Activated T-cell treated with anti-CD3 and anti-CD28 coated beads, Interleukin-2, amount 50 U/mL, for 4 hours (primary cell): ENCODE measurements around the gene LHFPL2. TPM values are rescaled to one million over a fixed set of nuclear protein-coding genes. Genes with fewer than 3 reads are reported as not detected.

Source experiments
- ATAC-seq, 2 donors: fragments of 200-7000 bp; cut with Tn5 transposase; one replicate each; pipeline ENCODE4 v1.10.0; 2021
- DNase-seq: peaks from one replicate; pipeline ENCODE4 v3.0.0-alpha.2; 2020
- H3K27me3 Mint-ChIP-seq: one replicate; pipeline ENCODE4 v1.8.0; 2021; ENCODE audit warnings: low read depth, mixed read lengths
- H3K36me3 Mint-ChIP-seq: one replicate; pipeline ENCODE4 v1.8.0; 2022; ENCODE audit warnings: mixed read lengths; ENCODE audit not compliant: insufficient read depth
- H3K4me1 Mint-ChIP-seq: one replicate; pipeline ENCODE4 v1.8.0; 2021; ENCODE audit warnings: low read depth, mixed read lengths
- H3K4me3 Mint-ChIP-seq: one replicate; pipeline ENCODE4 v1.8.0; 2021; ENCODE audit warnings: mild to moderate bottlenecking, moderate library complexity, mixed read lengths
- H3K9me3 Mint-ChIP-seq: one replicate; pipeline ENCODE4 v1.8.0; 2021; ENCODE audit warnings: mixed read lengths
- total RNA-seq, 3 donors: library from RNA; stranded (reverse); gene quantifications; one replicate each; pipeline ENCODE4 v1.2.1, GENCODE V29; 2021

The LHFPL2 gene
- total RNA-seq, 3 donors from 2014 or later, result 0.22 to 0.69 (median 0.23) TPM

DNA sequence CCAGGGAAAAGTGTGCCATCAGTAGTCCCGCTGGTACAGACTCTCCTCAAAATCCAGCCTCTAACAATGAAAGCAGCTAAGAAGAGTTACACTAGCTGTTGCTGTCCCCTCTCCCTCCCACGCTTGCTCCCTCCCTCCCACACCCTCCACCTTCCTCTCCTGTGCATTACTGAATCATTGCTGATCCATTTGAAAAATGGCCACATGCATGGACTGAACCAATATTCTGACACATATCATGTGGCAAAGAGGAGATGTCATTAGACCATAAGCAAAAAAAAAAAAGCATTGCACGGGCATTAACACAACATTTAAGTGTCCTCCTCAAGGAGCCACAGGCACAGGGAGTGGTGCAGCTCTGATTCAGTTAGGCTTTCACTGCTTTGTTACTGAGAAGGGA, 37.9 kb downstream of the LHFPL2 start:
- DNase-seq, result no peak
- no peaks in the 10 kb centered on the region for H3K36me3 Mint-ChIP-seq
- H3K4me1 Mint-ChIP-seq, result no peaks in the 10 kb centered on the region
- no peak overlapping the region for H3K4me3 Mint-ChIP-seq
- H3K27me3 Mint-ChIP-seq, result peaks cover 3% of the 10 kb centered on the region
- no peaks in the 10 kb centered on the region for H3K9me3 Mint-ChIP-seq
- ATAC-seq, result no peak

DNA sequence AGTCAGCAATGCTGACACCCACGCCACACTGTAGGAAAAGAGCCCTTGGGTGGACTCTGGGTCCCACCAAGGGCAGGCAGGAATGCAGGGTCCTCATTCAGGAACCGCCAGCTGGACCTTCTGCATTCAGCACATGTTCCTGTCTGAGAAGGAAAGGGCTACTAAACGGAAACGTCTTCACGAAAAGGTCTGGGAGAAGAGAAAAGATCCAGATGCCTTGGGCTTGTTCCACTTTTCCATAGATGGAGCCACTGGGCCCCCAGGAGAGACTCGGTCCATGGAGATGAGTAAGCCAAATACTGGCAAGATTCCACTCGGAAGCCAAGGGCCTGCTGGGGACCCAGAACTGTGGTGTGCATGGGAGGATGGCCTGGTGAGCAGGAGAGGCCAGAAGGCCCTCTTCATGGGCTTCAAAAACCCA, 38.4 kb downstream of the LHFPL2 start:
- Mint-ChIP-seq H3K4me3 (no peak overlapping the region), H3K27me3 (peaks cover 3% of the 10 kb centered on the region), H3K4me1 (no peaks in the 10 kb centered on the region), H3K36me3 (no peaks in the 10 kb centered on the region), H3K9me3 (no peaks in the 10 kb centered on the region)
- no peak for DNase-seq
- no peak for ATAC-seq

DNA sequence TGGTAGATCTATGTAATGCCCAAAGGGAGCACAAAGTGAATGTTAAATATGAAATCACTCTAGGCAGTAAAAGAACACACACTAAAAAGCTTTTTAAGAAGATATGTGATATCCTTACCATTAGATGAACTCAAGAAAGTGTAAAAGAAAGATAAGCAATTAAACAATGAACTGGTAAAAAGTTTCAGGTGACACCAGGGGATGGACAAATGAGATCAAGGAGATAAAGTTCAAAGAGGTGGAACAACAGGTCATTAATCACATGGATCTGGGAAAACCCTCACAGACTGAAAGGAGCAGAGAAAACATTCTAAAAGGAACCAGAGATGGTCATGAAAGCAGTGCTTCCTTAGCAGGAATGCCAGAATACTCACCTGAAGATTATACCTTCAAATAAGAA, 40.7 kb downstream of the LHFPL2 start:
- DNase-seq (no peak), ATAC-seq (no peak)
- H3K4me1 Mint-ChIP-seq, result no peaks in the 10 kb centered on the region
- H3K36me3 Mint-ChIP-seq, result no peaks in the 10 kb centered on the region
- no peak overlapping the region for H3K4me3 Mint-ChIP-seq
- peaks cover 3% of the 10 kb centered on the region for H3K27me3 Mint-ChIP-seq
- H3K9me3 Mint-ChIP-seq, result no peaks in the 10 kb centered on the region

DNA sequence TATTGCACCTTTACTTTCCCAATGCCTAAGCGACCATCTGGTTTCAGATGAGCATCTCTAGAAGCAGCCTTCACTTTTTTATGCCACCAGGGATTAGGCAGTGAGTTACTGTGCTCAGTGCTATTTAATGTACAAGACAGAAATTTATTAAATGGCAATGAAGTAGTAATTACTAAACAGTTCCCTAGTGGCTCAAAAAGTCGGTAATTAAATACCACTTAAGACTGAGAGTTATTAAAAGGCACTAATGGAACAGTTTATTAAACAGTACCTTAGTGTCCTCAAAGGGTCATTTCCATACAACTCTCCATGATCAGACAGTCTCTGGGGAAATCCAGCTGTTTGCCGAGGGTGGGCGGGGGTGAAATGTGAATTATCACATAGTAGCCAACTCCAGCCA, 42.3 kb downstream of the LHFPL2 start:
- Mint-ChIP-seq H3K4me3 (no peak overlapping the region), H3K27me3 (peaks cover 3% of the 10 kb centered on the region), H3K9me3 (no peaks in the 10 kb centered on the region), H3K4me1 (no peaks in the 10 kb centered on the region), H3K36me3 (no peaks in the 10 kb centered on the region)
- no peak for ATAC-seq
- no peak for DNase-seq

DNA sequence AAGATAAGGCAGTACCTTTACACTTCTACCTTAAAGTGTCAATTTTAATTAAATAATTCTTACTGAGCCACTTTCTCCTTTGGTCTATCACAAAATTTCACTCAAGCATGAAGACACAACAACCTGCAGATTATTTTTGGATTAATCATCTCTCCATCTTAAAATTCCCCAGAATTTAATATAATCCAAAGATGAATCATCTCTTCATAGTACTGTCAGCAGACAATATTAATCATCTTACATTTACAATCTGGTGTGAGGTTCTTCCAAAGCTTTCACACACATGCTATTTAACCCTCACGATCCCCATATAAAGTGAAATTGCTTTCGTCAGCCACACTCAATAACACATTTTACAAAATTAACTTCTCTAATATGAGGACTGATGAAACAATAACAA, 43.0 kb downstream of the LHFPL2 start:
- Mint-ChIP-seq H3K27me3 (peaks cover 5% of the 10 kb centered on the region), H3K4me3 (no peak overlapping the region), H3K9me3 (no peaks in the 10 kb centered on the region), H3K36me3 (no peaks in the 10 kb centered on the region), H3K4me1 (no peaks in the 10 kb centered on the region)
- DNase-seq, result no peak
- no peak for ATAC-seq

DNA sequence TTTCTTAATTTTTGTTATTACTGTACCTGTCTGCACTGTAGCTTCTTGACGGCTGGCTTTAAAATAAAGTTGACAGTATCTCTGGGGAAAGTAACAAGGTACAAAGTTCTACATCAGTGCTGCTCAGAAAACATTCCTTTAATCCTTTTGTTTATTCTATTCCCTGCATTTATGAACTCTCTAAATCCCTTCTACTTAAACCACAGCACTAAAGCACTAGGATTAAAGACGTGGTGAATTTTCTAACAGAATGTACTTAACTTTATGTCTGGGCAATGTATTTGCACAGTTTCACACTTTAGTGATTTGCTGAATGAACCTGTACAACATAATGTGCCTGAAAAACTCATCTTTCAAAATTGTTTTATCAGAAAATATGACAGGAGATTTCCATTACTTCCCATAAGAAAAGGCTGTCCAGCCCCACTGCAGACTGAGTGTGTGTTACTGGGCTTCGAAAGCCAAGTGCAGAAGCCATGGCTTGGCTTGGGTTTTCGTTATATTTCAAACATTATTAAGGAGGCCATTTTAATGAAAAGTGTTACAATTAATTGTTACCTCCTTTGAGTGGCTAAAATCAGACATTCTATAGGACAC, 43.8 kb downstream of the LHFPL2 start:
- Mint-ChIP-seq H3K27me3 (peaks cover 9% of the 10 kb centered on the region), H3K4me1 (no peaks in the 10 kb centered on the region), H3K4me3 (no peak overlapping the region), H3K9me3 (no peaks in the 10 kb centered on the region), H3K36me3 (no peaks in the 10 kb centered on the region)
- ATAC-seq (no peak), DNase-seq (no peak)

DNA sequence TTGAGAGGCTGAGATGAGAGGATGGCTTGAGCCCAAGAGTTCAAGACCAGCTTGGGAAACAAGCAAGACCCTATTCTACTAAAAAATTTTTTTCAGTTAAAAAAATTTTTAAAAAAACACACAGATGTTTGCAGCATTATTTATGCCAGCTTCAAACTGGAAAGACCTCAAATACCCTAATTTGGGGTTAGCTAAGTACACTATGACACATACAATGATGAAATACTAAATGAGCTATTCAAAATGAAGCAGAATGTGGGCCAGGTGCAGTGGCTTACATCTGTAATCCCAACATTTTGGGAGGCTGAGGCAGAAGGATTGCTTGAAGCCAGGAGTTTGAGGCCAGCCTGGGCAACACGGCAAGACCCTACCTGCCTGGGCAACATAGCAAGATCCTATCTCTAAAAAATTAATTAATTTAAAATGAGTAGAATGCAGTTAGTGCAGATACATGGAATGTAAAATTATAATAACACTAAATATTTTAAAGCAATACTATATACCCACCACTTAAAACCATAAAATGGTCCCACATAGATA, 44.9 kb downstream of the LHFPL2 start:
- Mint-ChIP-seq H3K4me1 (no peaks in the 10 kb centered on the region), H3K4me3 (no peak overlapping the region), H3K36me3 (no peaks in the 10 kb centered on the region), H3K9me3 (no peaks in the 10 kb centered on the region), H3K27me3 (peaks cover 9% of the 10 kb centered on the region)
- ATAC-seq (no peak), DNase-seq (no peak)

DNA sequence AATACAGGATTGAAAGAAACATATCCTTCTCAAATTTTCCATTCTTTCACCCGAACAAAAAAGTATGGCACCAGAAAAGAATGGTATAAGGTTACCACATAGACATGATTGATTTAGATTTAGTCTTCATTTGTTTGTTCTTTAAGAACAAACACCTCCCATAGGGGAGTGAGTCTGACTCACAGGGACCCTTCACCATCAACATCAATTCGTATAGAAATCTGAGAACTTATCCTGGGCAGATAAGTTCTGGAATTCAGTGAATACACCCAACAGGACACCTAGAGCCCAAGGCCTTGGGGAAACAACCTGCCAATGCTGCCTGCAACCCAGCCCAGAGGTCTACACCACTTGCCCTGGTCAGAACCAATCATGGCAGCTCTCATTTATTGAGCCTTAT, 46.2 kb downstream of the LHFPL2 start:
- no peak for ATAC-seq
- Mint-ChIP-seq H3K9me3 (no peaks in the 10 kb centered on the region), H3K36me3 (no peaks in the 10 kb centered on the region), H3K4me1 (no peaks in the 10 kb centered on the region), H3K27me3 (peaks cover 9% of the 10 kb centered on the region), H3K4me3 (no peak overlapping the region)
- no peak for DNase-seq

DNA sequence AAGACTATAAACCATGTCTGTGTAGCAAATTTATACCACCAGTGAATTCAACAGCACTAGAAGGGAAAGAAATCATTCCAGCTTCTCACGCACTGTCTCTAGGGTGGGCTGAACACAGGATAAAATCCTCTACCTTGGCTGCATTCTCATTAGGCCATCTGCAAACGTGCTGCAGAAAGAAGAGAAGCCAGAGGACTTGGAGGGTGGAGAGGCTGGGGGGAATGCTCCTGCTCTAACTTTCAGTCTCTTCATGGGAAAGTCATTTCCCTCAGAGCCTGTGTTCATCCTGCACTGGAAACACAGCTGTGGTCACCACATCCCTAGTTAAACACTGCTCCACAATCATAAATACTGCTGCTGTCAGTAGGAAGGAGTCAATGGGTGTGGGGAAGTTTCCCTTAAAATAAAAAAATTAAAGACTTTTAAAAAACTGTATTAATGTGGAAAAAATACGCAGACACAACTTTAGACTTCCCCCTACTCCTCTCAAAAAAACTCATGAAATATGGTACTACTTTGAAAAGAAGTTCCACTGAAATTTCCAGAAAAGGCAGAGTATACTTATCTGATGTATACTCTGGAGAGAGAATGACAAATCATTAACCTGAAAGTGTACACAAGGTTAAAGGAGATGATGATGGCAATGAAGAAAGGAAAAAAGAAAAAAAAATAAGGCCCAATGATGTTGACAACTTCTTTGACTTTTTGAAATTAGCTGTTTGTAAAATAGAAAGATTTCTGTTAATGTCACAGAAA, 46.8 kb downstream of the LHFPL2 start:
- peaks cover 9% of the 10 kb centered on the region for H3K27me3 Mint-ChIP-seq
- no peaks in the 10 kb centered on the region for H3K4me1 Mint-ChIP-seq
- ATAC-seq (no peak), DNase-seq (no peak)
- no peaks in the 10 kb centered on the region for H3K36me3 Mint-ChIP-seq
- H3K4me3 Mint-ChIP-seq, result no peak overlapping the region
- H3K9me3 Mint-ChIP-seq, result no peaks in the 10 kb centered on the region

DNA sequence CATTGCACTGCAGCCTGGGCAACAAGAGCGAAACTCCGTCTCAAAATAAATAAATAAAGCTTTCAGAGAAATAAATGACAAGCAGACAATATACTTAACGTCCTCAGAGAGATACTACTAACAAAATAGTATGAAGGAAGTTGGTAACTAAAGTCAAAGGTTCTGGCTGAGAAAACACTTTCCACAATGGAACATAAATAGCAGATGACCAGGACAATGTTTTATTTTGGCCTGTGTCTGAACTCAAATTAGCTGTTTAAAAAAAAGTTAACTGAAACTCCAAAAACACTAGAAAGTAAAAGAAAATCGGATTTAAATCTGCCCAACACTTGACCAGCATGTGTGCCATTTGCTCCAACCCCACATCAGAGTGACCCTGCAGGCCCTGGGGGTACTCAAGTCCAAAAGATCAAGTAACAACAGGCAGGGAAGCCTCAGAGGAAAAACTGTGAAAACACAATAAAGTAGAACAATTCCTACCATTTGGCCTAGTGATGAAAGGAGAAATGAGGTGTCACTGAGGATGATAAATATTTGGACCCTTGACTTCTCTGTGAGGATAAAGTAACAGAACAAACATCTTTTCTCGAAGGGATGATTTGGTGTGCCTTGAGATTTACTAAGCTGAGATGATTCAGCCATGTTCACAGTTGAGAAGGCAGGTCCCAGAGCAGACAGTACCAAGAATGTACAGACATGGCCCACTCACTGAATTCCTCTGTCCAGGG, 47.7 kb downstream of the LHFPL2 start:
- H3K27me3 Mint-ChIP-seq, result peaks cover 9% of the 10 kb centered on the region

DNA sequence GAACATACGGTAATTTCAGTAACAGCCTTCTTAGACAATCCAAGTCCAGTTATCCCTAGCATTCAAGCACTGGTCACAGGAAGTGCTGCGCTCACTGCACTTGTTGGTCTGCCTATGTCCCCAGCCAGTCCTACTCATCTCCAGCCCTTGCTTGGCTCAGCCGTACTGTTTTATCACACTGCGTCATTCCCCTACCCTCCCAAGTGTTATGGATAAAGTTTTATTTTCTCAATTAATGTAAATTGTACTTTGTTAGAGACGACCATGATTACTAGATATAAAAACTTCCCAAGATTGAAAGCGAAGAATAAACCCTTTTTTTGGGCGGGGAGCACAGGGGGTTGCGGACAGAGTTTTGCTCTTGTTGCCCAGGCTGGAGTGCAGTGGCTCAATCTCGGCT, 49.6 kb downstream of the LHFPL2 start:
- H3K27me3 Mint-ChIP-seq, result peaks cover 9% of the 10 kb centered on the region
- H3K4me3 Mint-ChIP-seq, result no peak overlapping the region
- no peaks in the 10 kb centered on the region for H3K9me3 Mint-ChIP-seq
- DNase-seq, result no peak
- H3K36me3 Mint-ChIP-seq, result no peaks in the 10 kb centered on the region
- no peaks in the 10 kb centered on the region for H3K4me1 Mint-ChIP-seq
- ATAC-seq, result no peak

More for the DNA sequence above, 47.7 kb downstream of the LHFPL2 start:
- Mint-ChIP-seq H3K9me3 (no peaks in the 10 kb centered on the region), H3K4me3 (no peak overlapping the region), H3K4me1 (no peaks in the 10 kb centered on the region), H3K36me3 (no peaks in the 10 kb centered on the region)
- no peak for DNase-seq
- ATAC-seq, result no peak

DNA sequence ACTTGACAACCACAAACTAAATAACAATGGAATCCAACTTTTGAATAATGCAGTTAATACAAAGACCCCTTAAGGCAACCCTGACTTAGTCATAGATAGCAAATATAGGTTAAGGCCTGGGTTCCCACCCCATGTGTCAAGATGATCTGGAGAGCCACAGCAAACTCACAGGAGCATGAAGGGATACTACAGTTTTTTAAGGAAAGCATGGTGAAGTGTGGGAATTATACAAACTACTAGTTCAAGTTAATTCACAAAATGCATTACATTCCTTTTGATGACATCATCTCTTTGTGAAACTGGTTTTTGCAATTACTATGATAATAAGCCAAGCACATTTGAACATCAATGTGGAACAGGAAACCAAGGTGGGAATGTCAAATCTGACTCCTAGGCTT, 50.6 kb downstream of the LHFPL2 start:
- H3K4me3 Mint-ChIP-seq, result no peak overlapping the region
- no peaks in the 10 kb centered on the region for H3K9me3 Mint-ChIP-seq
- H3K36me3 Mint-ChIP-seq, result no peaks in the 10 kb centered on the region
- no peaks in the 10 kb centered on the region for H3K4me1 Mint-ChIP-seq
- DNase-seq (no peak), ATAC-seq (no peak)
- H3K27me3 Mint-ChIP-seq, result peaks cover 12% of the 10 kb centered on the region

DNA sequence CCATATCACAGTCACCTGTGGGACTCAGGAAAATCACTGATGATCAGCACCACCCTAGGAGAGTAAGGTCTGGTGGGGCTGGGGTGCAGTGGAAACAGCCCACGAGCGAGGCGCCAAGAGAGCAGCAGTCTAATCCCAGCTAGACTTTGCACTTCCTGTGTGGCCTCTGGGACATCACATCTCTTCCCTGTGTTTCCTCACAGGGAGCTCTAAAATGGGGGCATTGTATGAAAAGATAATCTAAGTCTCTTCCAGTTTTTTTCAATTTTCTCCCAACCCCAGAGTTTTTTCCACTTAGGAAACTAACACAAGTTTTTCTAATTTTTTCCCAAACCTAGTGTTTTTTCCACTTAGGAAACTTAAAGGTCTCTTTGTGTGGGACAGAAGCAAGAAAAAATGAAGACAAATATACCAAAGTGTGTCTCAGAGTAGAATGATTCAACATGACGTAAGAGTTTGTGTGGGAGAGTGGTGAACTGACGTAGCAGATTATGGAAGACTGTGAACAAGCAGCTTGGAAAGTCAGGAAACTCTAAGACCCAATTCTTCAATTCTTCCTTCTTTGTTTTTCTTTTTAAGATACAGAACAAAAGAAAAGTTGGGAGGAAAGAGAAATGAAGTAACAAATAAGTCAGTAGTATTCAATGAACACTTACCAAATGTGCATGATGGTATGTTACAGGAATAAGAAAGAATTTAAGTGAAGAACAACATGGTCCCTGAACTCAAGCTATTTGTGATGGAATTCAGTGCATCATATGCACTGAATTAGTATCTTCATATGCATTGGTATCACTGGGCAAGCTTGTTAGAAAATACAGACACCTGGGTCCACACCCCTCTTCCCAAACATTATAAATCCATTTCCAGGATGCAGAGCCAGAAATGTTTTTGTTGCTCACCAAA, 51.3 kb downstream of the LHFPL2 start:
- Mint-ChIP-seq H3K4me1 (no peaks in the 10 kb centered on the region), H3K36me3 (no peaks in the 10 kb centered on the region), H3K27me3 (peaks cover 13% of the 10 kb centered on the region), H3K4me3 (no peak overlapping the region), H3K9me3 (no peaks in the 10 kb centered on the region)
- ATAC-seq, result no peak
- no peak for DNase-seq

DNA sequence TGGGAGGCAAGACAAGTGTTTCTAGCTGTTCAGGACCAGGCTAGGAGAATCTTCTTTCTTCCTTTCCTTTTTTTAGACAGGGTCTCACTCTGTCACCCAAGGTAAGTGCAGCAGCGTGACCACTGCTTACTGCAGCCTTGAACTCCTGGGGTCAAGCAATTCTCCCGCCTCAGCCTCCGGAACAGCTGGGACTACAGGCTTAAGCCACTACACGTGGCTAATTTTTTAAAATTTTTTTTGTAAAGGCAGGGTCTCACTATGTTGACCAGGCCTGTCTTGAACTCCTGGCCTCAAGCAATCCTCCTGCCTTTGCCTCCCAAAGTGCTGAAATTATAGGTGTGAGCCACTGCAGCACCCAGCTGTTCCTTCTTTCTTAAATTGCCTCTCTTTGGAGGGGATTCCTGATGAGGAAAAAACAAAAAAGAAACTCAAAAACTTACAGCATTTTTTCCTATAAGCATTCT, 53.1 kb downstream of the LHFPL2 start:
- no peak for DNase-seq
- peaks cover 6% of the 10 kb centered on the region for H3K27me3 Mint-ChIP-seq
- H3K9me3 Mint-ChIP-seq, result no peaks in the 10 kb centered on the region
- no peak overlapping the region for H3K4me3 Mint-ChIP-seq
- no peaks in the 10 kb centered on the region for H3K36me3 Mint-ChIP-seq
- H3K4me1 Mint-ChIP-seq, result no peaks in the 10 kb centered on the region
- ATAC-seq, result no peak
